HepG2 (cell line): Measurements from ENCODE around the gene NACC2. TPM values are rescaled to one million over a fixed set of nuclear protein-coding genes. Genes with fewer than 3 reads are reported as not detected.

Experiments
- ATAC-seq: fragments of 200-7000 bp; cut with Tn5 transposase; 3 replicates; pipeline ENCODE4 v1.9.1; 2020; ENCODE audit warnings: mild to moderate bottlenecking, moderate library complexity
- BruUV-seq: library from RNA; stranded (reverse); fragments of 400-500 nt; replicated peaks from 2 replicates; lab custom pipeline; 2021; lab: Mats Ljungman, UMichigan
- CTCF ChIA-PET: fragments of 300-600 bp; formaldehyde crosslinking; extraction: SDS; loops from one replicate; lab custom pipeline; 2021; ENCODE audit warnings: low total read pairs, inconsistent platforms, low intra/inter-chr PET ratio; lab: Yijun Ruan, JAX
- POLR2A ChIA-PET: fragments of 350-600 bp; sonication (Branson Sonifier 250); formaldehyde crosslinking; loops from one replicate; lab custom pipeline; 2020; ENCODE audit warnings: antibody characterized with exemption, inconsistent platforms; lab: Yijun Ruan, JAX
- DNase-seq: peaks from one replicate; pipeline ENCODE4 v3.0.0-alpha.2; 2015; ENCODE audit warnings: low spot score
- FAIRE-seq: peaks from 3 replicates; lab custom pipeline; 2011; peaks lifted over from hg19 to GRCh38; lab: Jason Lieb, UNC
- H2AFZ ChIP-seq: one replicate; pipeline ENCODE4 v1.6.1; 2011; ENCODE audit warnings: low read length, inconsistent platforms
- H3K27ac ChIP-seq: fragments of 300-600 bp; 3 replicates; pipeline ENCODE4 v1.8.0; 2011; ENCODE audit warnings: mixed run types, mild to moderate bottlenecking, mixed read lengths, low read length, inconsistent platforms; ENCODE audit not compliant: insufficient read depth; ENCODE audit errors: extremely low read length
- H3K27me3 ChIP-seq, 2 experiments: fragments of 200-600 bp in 1 of 2; 2 replicates in 1 of 2; 3 replicates in 1 of 2; pipeline versions ENCODE4 v1.6.0 to v1.8.0; 2011; ENCODE audit warnings: low read length in 2 of 2, mild to moderate bottlenecking in 2 of 2, moderate library complexity in 2 of 2, inconsistent platforms in 1 of 2; ENCODE audit not compliant: insufficient read depth in 2 of 2, control insufficient read depth in 1 of 2
- H3K36me3 ChIP-seq, 2 experiments: fragments of 200-600 bp in 1 of 2; replicated peaks in 1 of 2; 2 replicates in 1 of 2; 3 replicates in 1 of 2; pipeline versions ENCODE4 v1.5.1 to v1.8.0; 2011; ENCODE audit warnings: low read length in 2 of 2, inconsistent platforms in 1 of 2; ENCODE audit not compliant: insufficient read depth in 2 of 2, control insufficient read depth in 1 of 2
- H3K4me1 ChIP-seq: 2 replicates; pipeline ENCODE4 v1.5.1; 2012; ENCODE audit warnings: low read length, inconsistent platforms; ENCODE audit not compliant: insufficient read depth
- H3K4me2 ChIP-seq: 2 replicates; pipeline ENCODE4 v1.6.0; 2011; ENCODE audit warnings: low read depth, low read length, inconsistent platforms
- H3K4me3 ChIP-seq, 3 experiments: fragments of 200-600 bp in 1 of 3; sonication (generic), shearing (Covaris generic) in 1 of 3; replicated peaks in 1 of 3; 2 replicates each; pipeline ENCODE4 v1.5.1; 2011 to 2016; ENCODE audit warnings: low read length in 3 of 3, inconsistent platforms in 2 of 3, low read depth in 2 of 3, mild to moderate bottlenecking in 2 of 3, control low read depth in 1 of 3, mixed read lengths in 1 of 3; ENCODE audit not compliant: insufficient read depth in 1 of 3
- H3K79me2 ChIP-seq: one replicate; pipeline ENCODE4 v1.6.1; 2011; ENCODE audit warnings: low read length, inconsistent platforms; ENCODE audit not compliant: insufficient read depth
- H3K9ac ChIP-seq: 2 replicates; pipeline ENCODE4 v1.6.0; 2011; ENCODE audit warnings: mild to moderate bottlenecking, low read depth, low read length, inconsistent platforms; ENCODE audit not compliant: insufficient read depth
- H3K9me3 ChIP-seq: 2 replicates; pipeline ENCODE4 v1.5.1; 2012; ENCODE audit warnings: mild to moderate bottlenecking, low read length
- H4K20me1 ChIP-seq: 2 replicates; pipeline ENCODE4 v1.6.0; 2011; ENCODE audit warnings: inconsistent platforms, mild to moderate bottlenecking, low read length, moderate library complexity; ENCODE audit not compliant: insufficient read depth
- ATAD3A ChIP-seq: sonication (generic); formaldehyde crosslinking; IDR thresholded peaks from 2 replicates; pipeline ENCODE4 v1.4.0; 2020; ENCODE audit warnings: missing genetic modification reagents
- FIP1L1 ChIP-seq: fragments of 200-400 bp; formaldehyde crosslinking; IDR thresholded peaks from 2 replicates; pipeline ENCODE4 v1.6.1; 2018; ENCODE audit warnings: low read depth, mild to moderate bottlenecking, low read length, moderate library complexity, borderline replicate concordance; ENCODE audit not compliant: insufficient read depth
- IKZF1 ChIP-seq: fragments of 450-650 bp; IDR thresholded peaks from 2 replicates; pipeline ENCODE4 v1.7.1; 2016
- MZF1 ChIP-seq: sonication (generic); formaldehyde crosslinking; IDR thresholded peaks from 2 replicates; pipeline ENCODE4 v1.8.1; 2023; ENCODE audit warnings: mild to moderate bottlenecking, missing genetic modification reagents, borderline replicate concordance
- NFRKB ChIP-seq: fragments of 450-650 bp; IDR thresholded peaks from 2 replicates; pipeline ENCODE4 v1.6.1; 2017
- NKX3-1 ChIP-seq: sonication (generic); formaldehyde crosslinking; IDR thresholded peaks from 2 replicates; pipeline ENCODE4 v1.5.0; 2020; ENCODE audit warnings: missing genetic modification reagents
- NR2F6 ChIP-seq, 2 experiments: IDR thresholded peaks; 2 replicates each; pipeline ENCODE4 v1.6.1; 2016; ENCODE audit warnings: antibody characterized with exemption in 1 of 2, mild to moderate bottlenecking in 1 of 2
- RARG ChIP-seq: sonication (generic); formaldehyde crosslinking; IDR thresholded peaks from 2 replicates; pipeline ENCODE4 v1.4.0; 2020; ENCODE audit warnings: low read depth, mild to moderate bottlenecking, missing genetic modification reagents
- RFXANK ChIP-seq: IDR thresholded peaks from 2 replicates; pipeline ENCODE4 v1.6.1; 2016
- STAT5B ChIP-seq: sonication (generic); formaldehyde crosslinking; IDR thresholded peaks from 2 replicates; pipeline ENCODE4 v1.4.0; 2020; ENCODE audit warnings: missing genetic modification reagents
- ZNF251 ChIP-seq: sonication (generic); formaldehyde crosslinking; IDR thresholded peaks from 2 replicates; pipeline ENCODE4 v1.9.0; 2021; ENCODE audit warnings: mild to moderate bottlenecking, missing genetic modification reagents
- ZNF850 ChIP-seq: sonication (generic); formaldehyde crosslinking; conservative IDR thresholded peaks from 2 replicates; pipeline ENCODE4 v1.9.0; 2021; ENCODE audit warnings: mild to moderate bottlenecking, missing genetic modification reagents
- ZSCAN21 ChIP-seq: sonication (generic); formaldehyde crosslinking; IDR thresholded peaks from 2 replicates; pipeline ENCODE4 v1.8.0; 2022; ENCODE audit warnings: mild to moderate bottlenecking, missing genetic modification reagents, moderate library complexity, borderline replicate concordance
- ZSCAN29 ChIP-seq: sonication (generic); formaldehyde crosslinking; conservative IDR thresholded peaks from 2 replicates; pipeline ENCODE4 v1.4.0; 2020; ENCODE audit warnings: mild to moderate bottlenecking, missing genetic modification reagents
- WGBS: methylation state at CpG from one replicate; pipeline ENCODE4 v1.1.6; 2017; ENCODE audit warnings: low lambda C conversion rate; 5-methylcytosine and 5-hydroxymethylcytosine counted together
- in situ Hi-C: cut with HindIII; loops from 2 replicates; pipeline ENCODE4 v1.10.0; 2017; ENCODE audit warnings: low pct_unique_long_range_greater_than_20kb; ENCODE audit not compliant: extremely low pct_ligation_motif_present
- intact Hi-C: fragments of 100-400 bp; cut with micrococcal nuclease; formaldehyde crosslinking; loops from one replicate; pipeline ENCODE4 v1.10.0; 2022; ENCODE audit not compliant: unreplicated experiment
- polyA plus RNA-seq, 8 experiments: library from polyadenylated mRNA; depleted of rRNA in 3 of 8; stranded (reverse) in 7 of 8; unstranded in 1 of 8; fragments of >200 nt; fragmentation: Illumina TruSeq in 4 of 8; extraction: Trizol in 4 of 8; gene quantifications; 2 replicates each; pipeline versions ENCODE4 v1.2.1 to v1.2.3, GENCODE V29; 2011 to 2016; ENCODE audit warnings: low read depth in 4 of 8, missing spikeins in 1 of 8, mixed read lengths in 1 of 8; ENCODE audit not compliant: insufficient read depth in 1 of 8
- total RNA-seq, 5 experiments: library from RNA; depleted of rRNA; stranded (reverse); fragments of >200 nt; fragmentation: Illumina TruSeq; extraction: Trizol; gene quantifications; 2 replicates each; pipeline ENCODE4 v1.2.3, GENCODE V29; 2016; ENCODE audit warnings: low read depth in 1 of 5
- TF ChIP-seq, protein P1 (sequence below): sonication (generic); formaldehyde crosslinking; IDR thresholded peaks from 2 replicates; pipeline ENCODE4 v1.4.0; 2020; ENCODE audit warnings: missing genetic modification reagents
- TF ChIP-seq, protein P2 (sequence below): fragments of 450-650 bp; IDR thresholded peaks from 2 replicates; pipeline ENCODE4 v1.6.1; 2017; ENCODE audit warnings: mild to moderate bottlenecking
- TF ChIP-seq, protein P3 (sequence below): sonication (generic); formaldehyde crosslinking; conservative IDR thresholded peaks from 2 replicates; pipeline ENCODE4 v1.5.0; 2020; ENCODE audit warnings: missing genetic modification reagents
- TF ChIP-seq, protein P4 (sequence below): sonication (generic); formaldehyde crosslinking; IDR thresholded peaks from 2 replicates; pipeline ENCODE4 v1.4.0; 2020; ENCODE audit warnings: missing genetic modification reagents

The NACC2 gene
- total and polyA plus RNA-seq, 2 of the 13 experiments (the other 11 are each of a cell fraction or from before 2014, with no cell fraction given) = 5.9 to 12.3 TPM

DNA sequence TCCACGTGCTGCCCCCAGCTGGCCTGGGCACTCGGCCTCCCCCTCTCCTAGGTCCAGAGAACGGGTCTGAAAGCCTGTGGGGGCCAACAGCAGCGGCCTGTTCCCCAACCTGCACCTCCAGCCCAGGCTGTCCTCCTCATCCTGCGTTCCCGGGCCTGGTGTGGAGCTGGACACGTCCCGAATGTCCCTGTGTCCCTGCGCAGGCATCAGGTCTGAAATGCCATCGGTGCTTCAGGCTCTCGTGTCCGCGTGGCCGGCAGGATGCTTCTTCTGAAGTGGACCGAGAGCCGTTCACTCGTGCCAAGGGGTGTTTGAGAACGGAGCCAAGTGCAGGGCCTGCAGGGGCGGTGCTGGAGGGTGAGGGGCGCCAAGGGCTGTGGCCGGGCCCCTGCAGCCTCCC is 109.2 kb downstream of the NACC2 start:
- ATAC-seq = no peak
- 79% methylated on average over 7 of the region's 21 CpGs for WGBS
- peaks cover 42% of the 10 kb centered on the region for H3K4me1 ChIP-seq
- peaks cover 17 to 76% of the 10 kb centered on the region in 2 experiments for H3K27me3 ChIP-seq
- 0 out of 2 replicates have a peak, but pooled peaks cover 2% of the 10 kb centered on the region for H4K20me1 ChIP-seq
- intact Hi-C loops (no loop called here), in situ Hi-C loops (loop anchor here (25.0 kb wide), 1 partner anchor 276 kb away; no protein-coding TSS in a partner anchor)
- CTCF ChIA-PET = no interaction called here
- no peaks in the 10 kb centered on the region for H3K79me2 ChIP-seq
- POLR2A ChIA-PET = interaction anchor here (1.6 kb wide), 1 partner anchor 134 kb away, joined by 4 read pairs; no protein-coding TSS in a partner anchor
- no TSS peak for BruUV-seq
- no peak overlapping the region for H3K4me3 ChIP-seq
- FAIRE-seq = no peak
- TF ChIP-seq RFXANK (CRISPR knock-in tag) = no peak
- TF ChIP-seq MZF1 = no peak
- no peak for TF ChIP-seq NR2F6 (IDR thresholded peaks at IDR 0.05)
- TF ChIP-seq NR2F6 (CRISPR knock-in tag; IDR thresholded peaks at IDR 0.05) = no peak
- TF ChIP-seq ZNF850 (CRISPR knock-in tag) = no peak
- TF ChIP-seq, protein P1, sequence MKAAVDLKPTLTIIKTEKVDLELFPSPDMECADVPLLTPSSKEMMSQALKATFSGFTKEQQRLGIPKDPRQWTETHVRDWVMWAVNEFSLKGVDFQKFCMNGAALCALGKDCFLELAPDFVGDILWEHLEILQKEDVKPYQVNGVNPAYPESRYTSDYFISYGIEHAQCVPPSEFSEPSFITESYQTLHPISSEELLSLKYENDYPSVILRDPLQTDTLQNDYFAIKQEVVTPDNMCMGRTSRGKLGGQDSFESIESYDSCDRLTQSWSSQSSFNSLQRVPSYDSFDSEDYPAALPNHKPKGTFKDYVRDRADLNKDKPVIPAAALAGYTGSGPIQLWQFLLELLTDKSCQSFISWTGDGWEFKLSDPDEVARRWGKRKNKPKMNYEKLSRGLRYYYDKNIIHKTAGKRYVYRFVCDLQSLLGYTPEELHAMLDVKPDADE (CRISPR knock-in tag) = no peak
- TF ChIP-seq ZSCAN29 (CRISPR knock-in tag) = no peak
- TF ChIP-seq ATAD3A (CRISPR knock-in tag) = no peak
- TF ChIP-seq, protein P2, sequence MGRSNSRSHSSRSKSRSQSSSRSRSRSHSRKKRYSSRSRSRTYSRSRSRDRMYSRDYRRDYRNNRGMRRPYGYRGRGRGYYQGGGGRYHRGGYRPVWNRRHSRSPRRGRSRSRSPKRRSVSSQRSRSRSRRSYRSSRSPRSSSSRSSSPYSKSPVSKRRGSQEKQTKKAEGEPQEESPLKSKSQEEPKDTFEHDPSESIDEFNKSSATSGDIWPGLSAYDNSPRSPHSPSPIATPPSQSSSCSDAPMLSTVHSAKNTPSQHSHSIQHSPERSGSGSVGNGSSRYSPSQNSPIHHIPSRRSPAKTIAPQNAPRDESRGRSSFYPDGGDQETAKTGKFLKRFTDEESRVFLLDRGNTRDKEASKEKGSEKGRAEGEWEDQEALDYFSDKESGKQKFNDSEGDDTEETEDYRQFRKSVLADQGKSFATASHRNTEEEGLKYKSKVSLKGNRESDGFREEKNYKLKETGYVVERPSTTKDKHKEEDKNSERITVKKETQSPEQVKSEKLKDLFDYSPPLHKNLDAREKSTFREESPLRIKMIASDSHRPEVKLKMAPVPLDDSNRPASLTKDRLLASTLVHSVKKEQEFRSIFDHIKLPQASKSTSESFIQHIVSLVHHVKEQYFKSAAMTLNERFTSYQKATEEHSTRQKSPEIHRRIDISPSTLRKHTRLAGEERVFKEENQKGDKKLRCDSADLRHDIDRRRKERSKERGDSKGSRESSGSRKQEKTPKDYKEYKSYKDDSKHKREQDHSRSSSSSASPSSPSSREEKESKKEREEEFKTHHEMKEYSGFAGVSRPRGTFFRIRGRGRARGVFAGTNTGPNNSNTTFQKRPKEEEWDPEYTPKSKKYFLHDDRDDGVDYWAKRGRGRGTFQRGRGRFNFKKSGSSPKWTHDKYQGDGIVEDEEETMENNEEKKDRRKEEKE = no peak
- TF ChIP-seq NFRKB = no peak
- TF ChIP-seq, protein P3, sequence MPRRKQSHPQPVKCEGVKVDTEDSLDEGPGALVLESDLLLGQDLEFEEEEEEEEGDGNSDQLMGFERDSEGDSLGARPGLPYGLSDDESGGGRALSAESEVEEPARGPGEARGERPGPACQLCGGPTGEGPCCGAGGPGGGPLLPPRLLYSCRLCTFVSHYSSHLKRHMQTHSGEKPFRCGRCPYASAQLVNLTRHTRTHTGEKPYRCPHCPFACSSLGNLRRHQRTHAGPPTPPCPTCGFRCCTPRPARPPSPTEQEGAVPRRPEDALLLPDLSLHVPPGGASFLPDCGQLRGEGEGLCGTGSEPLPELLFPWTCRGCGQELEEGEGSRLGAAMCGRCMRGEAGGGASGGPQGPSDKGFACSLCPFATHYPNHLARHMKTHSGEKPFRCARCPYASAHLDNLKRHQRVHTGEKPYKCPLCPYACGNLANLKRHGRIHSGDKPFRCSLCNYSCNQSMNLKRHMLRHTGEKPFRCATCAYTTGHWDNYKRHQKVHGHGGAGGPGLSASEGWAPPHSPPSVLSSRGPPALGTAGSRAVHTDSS (CRISPR knock-in tag) = no peak
- TF ChIP-seq ZNF251 (CRISPR knock-in tag) = no peak
- no peak for TF ChIP-seq ZSCAN21 (CRISPR knock-in tag)
- TF ChIP-seq FIP1L1 = no peak
- no peak for TF ChIP-seq RARG (CRISPR knock-in tag)
- TF ChIP-seq STAT5B = no peak
- TF ChIP-seq IKZF1 = no peak
- TF ChIP-seq NKX3-1 (CRISPR knock-in tag) = no peak
- TF ChIP-seq, protein P4, sequence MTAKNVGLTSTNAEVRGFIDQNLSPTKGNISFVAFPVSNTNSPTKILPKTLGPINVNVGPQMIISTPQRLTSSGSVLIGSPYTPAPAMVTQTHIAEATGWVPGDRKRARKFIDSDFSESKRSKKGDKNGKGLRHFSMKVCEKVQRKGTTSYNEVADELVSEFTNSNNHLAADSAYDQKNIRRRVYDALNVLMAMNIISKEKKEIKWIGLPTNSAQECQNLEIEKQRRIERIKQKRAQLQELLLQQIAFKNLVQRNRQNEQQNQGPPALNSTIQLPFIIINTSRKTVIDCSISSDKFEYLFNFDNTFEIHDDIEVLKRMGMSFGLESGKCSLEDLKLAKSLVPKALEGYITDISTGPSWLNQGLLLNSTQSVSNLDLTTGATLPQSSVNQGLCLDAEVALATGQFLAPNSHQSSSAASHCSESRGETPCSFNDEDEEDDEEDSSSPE = no peak
- H2AFZ ChIP-seq = no peak overlapping the region
- no peak overlapping the region for H3K4me2 ChIP-seq
- DNase-seq = no peak
- H3K36me3 ChIP-seq = no peaks in the 10 kb centered on the region
- H3K9ac ChIP-seq = no peak overlapping the region
- no peak overlapping the region for H3K27ac ChIP-seq
- no peaks in the 10 kb centered on the region for H3K9me3 ChIP-seq
